Stimulated activated memory B cell treated with anti-CD40 and anti-IgM and Interleukin-4, amounts not matched to agents 10 μg/mL and 1 μg/mL and 100 μg/mL, for 72 hours (primary cell): ENCODE data around the gene DNTT.

Experiments
- ATAC-seq: fragments of 150-1000 bp; cut with Tn5 transposase; 2 replicates; pipeline ENCODE4 v1.10.0; 2021
- H3K27ac Mint-ChIP-seq: one replicate; pipeline ENCODE4 v1.8.0; 2022; ENCODE audit warnings: mild to moderate bottlenecking, mixed read lengths
- H3K27me3 Mint-ChIP-seq: one replicate; pipeline ENCODE4 v1.8.0; 2022; ENCODE audit warnings: mixed read lengths
- H3K36me3 Mint-ChIP-seq: one replicate; pipeline ENCODE4 v1.8.0; 2022; ENCODE audit warnings: mixed read lengths
- H3K4me1 Mint-ChIP-seq: one replicate; pipeline ENCODE4 v1.8.0; 2022; ENCODE audit warnings: mixed read lengths
- H3K4me3 Mint-ChIP-seq: one replicate; pipeline ENCODE4 v1.8.0; 2022; ENCODE audit warnings: mild to moderate bottlenecking, moderate library complexity, mixed read lengths
- H3K9me3 Mint-ChIP-seq: one replicate; pipeline ENCODE4 v1.8.0; 2022; ENCODE audit warnings: mixed read lengths

Gene DNTT

DNA sequence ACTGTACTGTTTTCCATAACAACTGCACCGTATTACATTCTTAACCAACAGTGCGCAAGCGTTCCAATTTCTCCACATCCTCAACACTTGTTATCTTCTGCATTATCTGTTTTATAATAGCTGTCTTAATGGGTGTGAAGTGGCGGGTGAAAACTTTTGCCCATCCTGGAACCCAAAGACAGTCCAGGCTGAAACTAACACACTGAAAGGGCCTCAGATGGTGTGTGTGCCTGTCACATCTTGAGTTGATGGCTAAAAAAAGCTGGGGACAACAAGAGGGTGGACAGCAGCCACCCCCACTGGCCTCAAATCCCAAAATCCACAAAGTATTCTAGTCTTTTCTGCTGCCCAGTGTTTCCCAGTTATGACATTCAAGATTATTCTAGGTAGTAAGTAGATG is 35.1 kb downstream of the DNTT start:
- Mint-ChIP-seq H3K4me1 (peaks cover 9% of the 10 kb centered on the region), H3K27me3 (no peaks in the 10 kb centered on the region), H3K4me3 (no peak overlapping the region), H3K27ac (no peak overlapping the region), H3K9me3 (no peaks in the 10 kb centered on the region), H3K36me3 (no peaks in the 10 kb centered on the region)
- ATAC-seq, result no peak

DNA sequence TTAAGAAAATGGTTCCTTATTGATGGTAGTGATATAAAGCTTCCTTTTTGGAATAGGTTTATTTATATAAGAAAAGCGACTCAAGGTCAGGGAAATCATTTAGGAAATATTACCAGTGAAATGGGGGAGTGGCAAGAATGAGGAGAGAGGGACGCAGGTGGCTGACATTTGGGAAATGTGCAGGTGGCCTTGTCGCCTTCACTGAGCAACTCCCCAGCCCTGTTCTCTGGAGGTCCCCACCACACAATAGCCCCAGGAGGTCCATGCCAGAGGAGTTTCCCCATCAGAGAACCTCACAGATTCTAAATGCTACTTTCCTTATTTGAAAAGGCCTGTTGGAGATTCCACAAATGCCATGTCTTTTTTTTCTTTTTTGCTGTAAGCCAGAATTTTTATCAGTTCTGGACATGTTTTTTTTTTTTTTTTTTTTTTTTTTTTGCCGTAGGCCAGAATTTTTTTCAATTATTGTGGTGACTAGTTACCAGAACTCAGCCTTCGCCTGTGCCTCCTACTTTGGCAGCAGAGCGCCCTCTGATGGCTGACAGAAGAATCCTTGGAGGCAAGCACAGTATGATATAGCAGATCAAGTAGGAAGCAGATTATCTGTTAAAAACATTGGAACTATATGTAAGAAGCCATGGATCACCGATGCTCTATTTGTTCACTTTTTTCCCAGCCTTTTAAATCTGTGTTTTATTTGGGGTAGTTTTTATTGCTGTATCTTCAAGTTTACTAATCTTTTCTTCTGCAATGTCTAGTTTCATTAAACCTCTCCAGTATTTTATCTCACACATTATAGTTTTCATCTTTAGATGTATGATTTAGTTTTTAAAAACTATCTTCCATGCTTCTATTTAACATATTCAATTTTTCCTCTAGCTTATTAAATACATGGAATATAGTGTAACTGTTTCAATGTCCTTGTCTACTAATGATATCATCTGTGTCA is 36.0 kb downstream of the DNTT start:
- H3K27ac Mint-ChIP-seq, result no peak overlapping the region
- peak; percentile 82 for ATAC-seq
- no peaks in the 10 kb centered on the region for H3K36me3 Mint-ChIP-seq
- no peaks in the 10 kb centered on the region for H3K27me3 Mint-ChIP-seq
- no peaks in the 10 kb centered on the region for H3K9me3 Mint-ChIP-seq
- H3K4me3 Mint-ChIP-seq, result no peak overlapping the region
- H3K4me1 Mint-ChIP-seq, result peaks cover 12% of the 10 kb centered on the region

DNA sequence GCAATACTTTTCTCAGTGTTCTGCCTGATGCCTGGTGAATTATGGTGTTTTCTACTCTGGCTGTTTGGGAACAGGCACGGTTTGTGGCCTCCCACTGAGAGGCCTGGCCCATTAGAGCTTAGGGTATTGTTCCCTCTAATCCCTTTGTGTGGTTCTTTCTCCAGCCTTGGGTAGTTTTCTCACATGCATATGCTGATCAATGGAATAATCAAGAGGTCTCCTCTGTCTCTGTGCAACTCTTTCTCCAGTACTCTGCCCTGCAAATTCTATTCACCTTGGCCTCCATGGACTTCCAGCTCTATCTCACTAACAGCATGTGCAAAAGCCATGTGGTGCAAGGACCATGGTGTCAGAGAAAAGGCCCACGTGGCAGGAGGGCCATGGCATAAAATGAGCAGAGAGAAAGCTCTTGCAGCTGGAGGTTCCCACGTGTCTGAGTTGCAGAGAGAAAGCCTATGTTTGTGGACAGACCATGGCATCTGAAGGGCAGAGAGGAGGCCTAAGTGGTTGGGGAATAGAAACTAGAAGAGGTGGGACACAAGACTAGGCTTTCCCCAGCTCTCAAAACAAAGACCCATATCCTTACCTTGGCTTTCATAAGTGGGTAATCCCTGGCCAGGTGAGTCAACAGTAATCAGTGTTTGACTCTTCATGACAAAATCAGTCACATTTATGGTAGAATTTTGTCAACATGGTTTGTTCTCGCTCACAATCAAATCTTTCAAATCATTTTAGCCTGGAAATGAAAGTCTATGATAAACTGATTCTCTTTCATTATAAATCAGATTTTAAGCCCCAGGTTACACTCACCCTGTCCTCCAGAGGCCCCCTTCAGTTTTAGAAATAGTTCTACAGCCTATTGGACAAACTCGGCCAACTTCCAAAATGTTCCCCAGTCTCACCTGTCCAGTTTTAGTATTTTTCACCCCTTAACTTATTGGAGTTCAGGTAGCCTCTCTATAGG is 37.3 kb downstream of the DNTT start:
- no peak overlapping the region for H3K4me3 Mint-ChIP-seq
- H3K9me3 Mint-ChIP-seq, result peaks cover 5% of the 10 kb centered on the region
- peaks cover 12% of the 10 kb centered on the region for H3K4me1 Mint-ChIP-seq
- H3K36me3 Mint-ChIP-seq, result peaks cover 5% of the 10 kb centered on the region
- peak; percentile 60 for ATAC-seq
- no peak overlapping the region for H3K27ac Mint-ChIP-seq
- H3K27me3 Mint-ChIP-seq, result no peaks in the 10 kb centered on the region

DNA sequence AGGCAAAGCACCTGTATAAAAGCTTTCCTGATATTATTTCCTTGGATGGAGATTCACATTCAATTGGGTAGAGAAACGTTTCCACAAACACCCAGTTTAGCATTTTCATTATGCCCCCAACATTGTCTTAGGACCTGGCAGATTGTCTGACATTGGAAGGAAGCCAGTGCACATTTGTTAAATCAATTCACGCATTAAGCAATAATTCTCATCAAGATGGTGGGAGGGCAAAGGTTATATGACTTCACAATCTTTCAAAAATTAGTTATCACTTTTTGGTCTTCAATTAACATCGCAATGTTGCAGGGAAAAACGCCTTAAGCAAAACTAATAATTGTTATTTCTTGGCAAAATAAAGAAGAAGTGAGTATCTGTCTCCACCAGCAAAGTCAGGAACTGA is 38.2 kb downstream of the DNTT start:
- H3K9me3 Mint-ChIP-seq, result peaks cover 5% of the 10 kb centered on the region
- H3K4me3 Mint-ChIP-seq, result no peak overlapping the region
- H3K27ac Mint-ChIP-seq, result no peak overlapping the region
- peaks cover 12% of the 10 kb centered on the region for H3K4me1 Mint-ChIP-seq
- ATAC-seq, result no peak
- H3K36me3 Mint-ChIP-seq, result peaks cover 5% of the 10 kb centered on the region
- H3K27me3 Mint-ChIP-seq, result no peaks in the 10 kb centered on the region

DNA sequence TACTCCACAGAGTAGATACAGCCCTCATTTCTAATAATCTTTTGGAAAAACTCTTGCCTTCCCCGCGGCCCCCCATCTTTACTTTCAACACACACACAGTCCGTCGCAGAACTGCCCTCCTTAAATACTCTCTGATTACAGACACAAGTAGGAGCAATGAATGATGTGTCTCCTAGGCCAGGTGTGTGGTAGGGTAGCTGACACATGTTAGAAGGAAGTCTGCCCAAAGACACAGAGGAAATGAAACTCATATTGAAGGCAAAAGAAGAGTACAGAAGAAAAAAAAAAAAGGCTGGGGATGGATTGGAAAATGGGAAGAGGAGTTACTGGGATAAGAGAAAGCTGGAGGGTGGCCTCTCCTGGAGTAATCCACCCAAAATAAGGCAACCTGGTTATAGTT is 39.9 kb downstream of the DNTT start:
- H3K9me3 Mint-ChIP-seq, result peaks cover 5% of the 10 kb centered on the region
- no peak for ATAC-seq
- H3K4me3 Mint-ChIP-seq, result no peak overlapping the region
- no peak overlapping the region for H3K27ac Mint-ChIP-seq
- H3K27me3 Mint-ChIP-seq, result no peaks in the 10 kb centered on the region
- peaks cover 5% of the 10 kb centered on the region for H3K36me3 Mint-ChIP-seq
- peaks cover 12% of the 10 kb centered on the region for H3K4me1 Mint-ChIP-seq

DNA sequence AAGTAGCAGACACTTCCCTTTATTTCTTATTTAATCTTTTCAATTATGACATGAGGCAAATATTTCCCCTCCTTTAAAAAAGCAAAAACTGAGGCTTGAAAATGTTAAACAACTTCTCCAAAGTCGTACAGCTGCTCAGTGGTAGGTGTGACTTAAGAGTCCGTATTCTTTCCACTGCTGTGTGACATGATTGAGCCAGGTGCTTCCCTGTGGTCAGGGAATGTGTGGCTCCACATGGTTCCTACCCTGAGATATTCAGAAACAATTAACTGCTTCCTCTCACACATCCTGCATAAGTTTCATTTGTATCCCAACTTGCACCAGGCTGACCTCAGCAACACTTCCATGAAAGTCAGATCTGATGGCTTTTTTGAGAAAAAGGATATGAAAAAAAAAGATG is 41.0 kb downstream of the DNTT start:
- peaks cover 12% of the 10 kb centered on the region for H3K4me1 Mint-ChIP-seq
- ATAC-seq, result no peak
- no peaks in the 10 kb centered on the region for H3K27me3 Mint-ChIP-seq
- H3K4me3 Mint-ChIP-seq, result no peak overlapping the region
- no peak overlapping the region for H3K27ac Mint-ChIP-seq
- peaks cover 5% of the 10 kb centered on the region for H3K9me3 Mint-ChIP-seq
- peaks cover 5% of the 10 kb centered on the region for H3K36me3 Mint-ChIP-seq

DNA sequence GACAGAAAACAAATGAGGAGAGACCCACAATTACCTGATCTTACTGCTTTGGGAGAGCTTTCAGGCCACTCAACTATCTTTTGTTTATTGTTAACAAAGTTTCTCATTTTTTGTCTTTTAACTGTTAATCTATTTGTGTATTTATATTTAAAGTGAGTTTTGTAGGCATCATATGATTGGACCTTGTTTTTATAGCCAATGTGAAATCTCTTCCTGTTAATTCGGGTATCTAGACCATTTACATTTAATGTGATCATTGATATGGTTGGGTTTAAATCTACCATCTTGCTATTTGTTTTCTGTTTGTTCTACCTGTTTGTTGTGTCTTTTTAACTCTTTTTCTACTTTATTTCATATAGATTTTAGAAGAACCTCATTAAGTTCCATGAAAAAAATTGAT is 42.1 kb downstream of the DNTT start:
- Mint-ChIP-seq H3K4me1 (peaks cover 12% of the 10 kb centered on the region), H3K36me3 (peaks cover 5% of the 10 kb centered on the region)
- no peak for ATAC-seq

DNA sequence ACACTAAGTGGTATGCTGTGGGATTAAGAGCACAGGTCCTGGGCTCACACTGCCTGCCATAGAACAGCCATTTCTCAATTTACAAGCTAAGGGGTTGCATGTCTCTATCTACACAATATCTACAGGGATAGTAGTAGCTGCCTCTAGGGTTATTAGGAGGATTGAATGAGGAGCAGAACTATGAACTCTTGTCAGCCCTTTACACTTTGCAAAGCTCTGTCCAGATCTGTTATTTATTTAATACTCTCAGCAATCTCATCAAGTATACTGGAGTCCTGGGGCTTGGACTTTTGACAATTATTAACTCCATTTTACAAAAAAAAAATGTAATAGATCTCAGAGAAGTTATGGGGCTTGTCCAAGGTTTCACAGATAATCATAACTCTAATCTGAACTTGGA is 47.8 kb downstream of the DNTT start:
- ATAC-seq, result no peak
- H3K36me3 Mint-ChIP-seq, result no peaks in the 10 kb centered on the region
- H3K4me1 Mint-ChIP-seq, result no peaks in the 10 kb centered on the region
- H3K4me3 Mint-ChIP-seq, result no peak overlapping the region
- no peaks in the 10 kb centered on the region for H3K9me3 Mint-ChIP-seq
- H3K27me3 Mint-ChIP-seq, result peaks cover 35% of the 10 kb centered on the region
- no peak overlapping the region for H3K27ac Mint-ChIP-seq

More for the DNA sequence above, 42.1 kb downstream of the DNTT start:
- H3K27ac Mint-ChIP-seq, result no peak overlapping the region
- H3K9me3 Mint-ChIP-seq, result peaks cover 5% of the 10 kb centered on the region
- H3K4me3 Mint-ChIP-seq, result no peak overlapping the region
- no peaks in the 10 kb centered on the region for H3K27me3 Mint-ChIP-seq

DNA sequence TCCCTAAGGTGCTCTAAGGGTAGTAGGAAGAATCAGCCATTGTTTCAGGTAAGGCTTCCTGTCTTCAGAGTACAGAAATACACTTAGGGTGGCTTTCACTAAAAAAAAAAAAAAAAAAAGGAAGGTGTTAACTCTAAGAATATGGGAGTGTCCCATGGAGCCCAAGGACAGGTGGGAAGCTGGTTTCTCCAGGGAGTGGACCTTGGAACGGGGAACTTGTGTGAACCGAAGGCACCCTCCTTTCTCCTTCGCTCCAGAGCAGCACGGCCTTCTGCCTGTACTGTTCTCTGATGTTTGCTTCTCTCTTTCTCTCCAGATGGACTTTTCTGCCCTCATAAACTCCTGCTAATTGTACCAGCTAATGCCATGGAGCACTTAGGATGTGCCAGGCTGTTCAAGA is 48.3 kb downstream of the DNTT start:
- no peak for ATAC-seq
- Mint-ChIP-seq H3K4me3 (no peak overlapping the region), H3K9me3 (no peaks in the 10 kb centered on the region), H3K27me3 (peaks cover 35% of the 10 kb centered on the region), H3K36me3 (no peaks in the 10 kb centered on the region), H3K4me1 (no peaks in the 10 kb centered on the region), H3K27ac (no peak overlapping the region)

DNA sequence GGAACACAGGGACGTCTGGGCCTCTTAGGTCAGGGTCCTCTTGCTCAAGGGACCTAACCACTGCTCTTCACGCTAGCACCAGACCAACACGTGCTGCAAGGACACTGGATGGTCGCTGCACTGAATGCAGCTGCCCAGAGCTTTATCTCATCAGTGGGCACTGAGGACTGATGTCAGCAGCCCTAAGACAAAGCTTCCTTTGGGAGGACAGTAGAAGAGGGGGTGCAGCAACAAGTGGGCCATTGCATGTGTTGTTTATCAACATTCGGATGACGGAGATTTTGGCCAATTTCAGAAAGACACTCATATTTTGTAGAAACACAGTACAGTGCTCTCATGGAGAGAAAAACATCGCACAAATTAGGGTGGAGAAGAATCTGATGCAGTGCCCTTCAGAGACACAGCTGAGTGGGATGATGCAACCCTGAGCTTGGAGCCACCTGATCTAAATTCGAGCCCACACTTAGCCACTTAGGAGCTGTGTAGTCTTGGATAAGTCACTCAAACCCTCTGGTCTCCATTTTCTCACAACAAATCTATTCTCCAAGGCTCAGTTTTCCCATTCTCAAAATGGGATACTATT is 52.9 kb downstream of the DNTT start:
- no peaks in the 10 kb centered on the region for H3K36me3 Mint-ChIP-seq
- H3K4me1 Mint-ChIP-seq, result no peaks in the 10 kb centered on the region
- no peak overlapping the region for H3K4me3 Mint-ChIP-seq
- no peaks in the 10 kb centered on the region for H3K9me3 Mint-ChIP-seq
- H3K27ac Mint-ChIP-seq, result no peak overlapping the region
- ATAC-seq, result no peak
- H3K27me3 Mint-ChIP-seq, result peaks cover 49% of the 10 kb centered on the region

DNA sequence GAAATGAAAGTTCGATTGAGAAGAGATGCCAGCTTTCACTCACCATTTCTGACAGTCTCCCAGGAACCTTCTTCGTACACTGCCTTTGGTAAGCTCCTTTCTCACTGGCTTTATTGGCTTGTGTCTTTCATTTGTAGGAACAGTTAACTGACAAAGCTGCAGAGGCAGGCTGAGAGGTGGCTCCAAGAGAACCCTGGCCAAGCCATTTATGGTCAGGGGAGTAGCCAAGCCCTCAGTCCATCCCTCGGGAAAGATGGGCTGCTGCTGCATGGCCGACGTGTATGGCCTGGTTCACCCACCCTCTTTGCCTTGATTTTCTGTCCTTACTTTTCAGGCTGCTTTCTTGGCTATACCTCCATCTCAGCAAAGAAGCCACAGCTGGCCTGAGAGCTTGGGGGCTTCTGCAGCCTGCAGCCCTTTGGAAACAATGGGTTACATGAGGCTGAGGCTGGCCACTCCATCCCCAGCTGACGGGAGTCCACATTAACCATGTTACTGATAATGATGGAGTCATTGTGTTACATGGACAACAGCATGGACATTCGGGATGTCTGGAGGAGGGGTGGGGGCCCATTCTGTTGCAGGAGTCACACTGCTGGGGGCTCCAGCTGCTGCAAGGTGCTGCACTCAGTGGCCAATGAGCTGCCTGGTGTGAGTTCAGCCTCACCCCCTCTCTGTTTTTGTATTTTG is 54.8 kb downstream of the DNTT start, which contains the start of gene OPALIN:
OPALIN (minus strand) TSS at position 152 of the 690 bp plus-strand sequence; CDS start at position 46, 106 bp downstream.
- no peaks in the 10 kb centered on the region for H3K36me3 Mint-ChIP-seq

DNA sequence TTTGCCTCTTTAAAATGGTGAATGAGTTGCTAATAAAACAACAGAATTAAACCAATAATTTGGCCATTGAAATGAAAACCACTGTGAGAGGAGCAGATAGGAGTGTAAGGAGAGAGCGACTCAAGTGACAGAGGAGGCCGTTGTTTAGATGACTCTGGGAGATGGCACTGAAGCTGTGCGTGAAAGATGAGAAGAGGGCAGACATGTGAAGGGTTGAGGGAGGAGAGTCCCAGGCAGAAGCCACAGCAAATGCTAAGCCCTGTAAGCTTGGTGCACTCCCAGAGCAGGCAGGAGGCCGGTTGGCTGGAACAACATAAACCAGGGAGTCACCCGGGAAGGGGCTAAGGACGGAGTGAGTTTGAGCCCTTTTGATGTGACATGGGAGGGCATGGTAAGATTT is 55.4 kb downstream of the DNTT start:
- Mint-ChIP-seq H3K4me1 (no peaks in the 10 kb centered on the region), H3K27ac (no peak overlapping the region), H3K36me3 (no peaks in the 10 kb centered on the region), H3K4me3 (no peak overlapping the region), H3K9me3 (no peaks in the 10 kb centered on the region), H3K27me3 (peaks cover 36% of the 10 kb centered on the region)
- no peak for ATAC-seq

More for the DNA sequence above, 54.8 kb downstream of the DNTT start, which contains the start of gene OPALIN:
- H3K4me3 Mint-ChIP-seq, result no peak within 1 kb of the TSS
- ATAC-seq, result no peak
- no peaks in the 10 kb centered on the region for H3K9me3 Mint-ChIP-seq
- no peaks in the 10 kb centered on the region for H3K4me1 Mint-ChIP-seq
- no peak within 1 kb of the TSS for H3K27ac Mint-ChIP-seq
- peaks cover 36% of the 10 kb centered on the region for H3K27me3 Mint-ChIP-seq

DNA sequence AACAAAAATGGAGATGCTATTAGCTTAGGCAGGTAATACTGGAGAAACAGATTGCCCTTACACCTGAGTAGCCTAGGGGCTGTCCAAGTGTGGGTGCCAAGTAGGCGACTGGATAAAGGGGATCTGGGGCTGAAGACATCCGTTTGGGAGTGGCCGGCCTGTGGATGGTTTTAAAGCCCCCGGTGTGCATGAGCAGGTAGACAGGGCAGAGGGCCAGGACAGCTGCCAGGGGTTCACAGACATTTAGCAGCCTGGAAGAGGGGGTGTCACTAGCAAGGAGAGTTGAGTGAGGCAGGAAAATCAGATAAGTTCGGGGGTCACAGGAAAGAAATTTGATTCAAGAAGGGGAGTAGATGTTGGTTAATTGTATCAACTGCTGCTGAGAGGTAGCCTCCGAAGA is 56.1 kb downstream of the DNTT start:
- no peak overlapping the region for H3K4me3 Mint-ChIP-seq

DNA sequence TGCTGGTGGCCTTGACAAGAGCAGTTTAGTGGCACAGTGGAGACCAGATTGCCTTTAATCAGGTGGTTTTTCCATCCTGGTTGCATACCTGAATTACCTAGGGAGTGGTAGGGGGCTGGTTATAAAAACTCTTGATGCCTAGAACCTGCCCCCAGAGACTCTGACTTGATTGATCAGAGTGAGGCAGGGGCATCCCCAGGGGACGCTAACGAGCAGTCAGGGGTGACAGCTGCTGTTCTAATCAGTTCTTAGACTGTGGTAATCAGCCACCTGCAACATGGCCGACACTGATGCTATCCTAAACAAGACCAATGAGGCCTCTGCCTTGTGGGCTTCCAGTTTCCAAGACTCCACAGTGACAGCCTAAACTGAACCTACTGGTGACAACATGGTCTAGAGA is 56.5 kb downstream of the DNTT start:
- H3K9me3 Mint-ChIP-seq, result no peaks in the 10 kb centered on the region
- no peak for ATAC-seq
- H3K36me3 Mint-ChIP-seq, result no peaks in the 10 kb centered on the region
- no peak overlapping the region for H3K27ac Mint-ChIP-seq
- H3K4me1 Mint-ChIP-seq, result no peaks in the 10 kb centered on the region
- no peak overlapping the region for H3K4me3 Mint-ChIP-seq
- peaks cover 27% of the 10 kb centered on the region for H3K27me3 Mint-ChIP-seq

More for the DNA sequence above, 56.1 kb downstream of the DNTT start:
- H3K27ac Mint-ChIP-seq, result no peak overlapping the region
- no peak for ATAC-seq
- no peaks in the 10 kb centered on the region for H3K4me1 Mint-ChIP-seq
- H3K9me3 Mint-ChIP-seq, result no peaks in the 10 kb centered on the region
- H3K27me3 Mint-ChIP-seq, result peaks cover 32% of the 10 kb centered on the region
- no peaks in the 10 kb centered on the region for H3K36me3 Mint-ChIP-seq
